GM18868 (cell line): ENCODE data around the gene SLC37A1.

Source experiments
- ATAC-seq: cut with Tn5 transposase; IDR thresholded peaks from one replicate; pipeline ENCODE4 v1.9.1; 2021; ENCODE audit warnings: mild to moderate bottlenecking, moderate library complexity; ENCODE audit not compliant: unreplicated experiment

SLC37A1 gene

GRCh38 chr21:42542196-42542595, 28.5 kb downstream of the SLC37A1 start:
- no peak for ATAC-seq

- no peak for ATAC-seq
Observed at GRCh38 chr21:42542596-42542995, 28.9 kb downstream of the SLC37A1 start.

DNA sequence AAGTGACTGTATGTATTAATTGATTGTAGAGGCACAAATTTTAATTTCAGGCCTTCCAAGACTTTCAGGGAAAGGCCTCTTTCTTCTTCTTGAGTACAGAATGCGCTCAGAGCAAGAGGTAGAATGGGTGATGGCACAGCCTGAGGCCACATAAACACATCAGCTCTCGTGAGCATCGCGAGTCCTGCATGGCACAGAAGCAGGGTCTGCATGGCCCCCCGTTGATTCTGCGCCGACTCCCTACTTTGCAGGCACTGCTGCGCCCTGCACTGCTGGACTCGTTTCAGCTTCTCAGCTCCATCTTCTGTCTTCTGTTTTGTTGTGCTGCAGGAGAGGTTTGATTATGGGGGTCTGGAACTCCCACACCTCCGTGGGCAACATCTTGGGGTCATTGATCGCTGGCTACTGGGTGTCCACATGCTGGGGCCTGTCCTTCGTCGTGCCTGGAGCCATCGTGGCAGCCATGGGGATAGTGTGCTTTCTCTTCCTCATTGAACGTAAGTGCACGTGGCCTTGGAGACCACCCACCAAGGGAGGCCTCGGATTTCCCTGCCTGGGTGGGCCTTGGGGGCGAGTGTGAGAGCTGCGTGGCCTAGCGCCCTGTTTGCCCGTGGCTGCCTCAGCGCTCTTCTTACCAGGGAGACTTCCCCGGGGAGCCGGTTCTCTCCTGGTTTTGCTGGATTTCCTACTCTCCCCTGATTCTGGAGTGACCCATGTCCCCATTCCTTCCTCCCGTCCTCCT, 29.6 kb downstream of the SLC37A1 start:
- ATAC-seq: no peak

DNA sequence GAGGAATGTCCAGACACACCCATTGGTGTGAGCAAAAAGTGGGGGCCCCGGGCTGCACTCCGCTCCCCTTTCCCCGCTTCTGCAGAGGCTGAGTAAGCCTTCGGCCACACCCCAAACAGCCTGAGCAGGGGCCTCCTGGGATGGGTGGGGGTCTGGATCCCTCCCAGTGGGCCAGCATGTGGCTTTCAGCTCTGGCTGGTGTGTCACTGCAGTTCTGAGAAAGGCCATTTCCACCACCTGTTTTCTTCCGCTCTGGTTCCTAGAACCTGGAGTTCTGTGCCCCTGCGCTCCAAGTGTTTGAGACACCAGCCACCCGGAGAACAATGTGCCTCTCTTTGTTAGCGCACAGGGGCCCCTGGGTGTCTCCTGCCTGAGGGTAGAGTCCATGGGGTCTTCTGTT, 30.9 kb downstream of the SLC37A1 start:
- no peak for ATAC-seq

DNA sequence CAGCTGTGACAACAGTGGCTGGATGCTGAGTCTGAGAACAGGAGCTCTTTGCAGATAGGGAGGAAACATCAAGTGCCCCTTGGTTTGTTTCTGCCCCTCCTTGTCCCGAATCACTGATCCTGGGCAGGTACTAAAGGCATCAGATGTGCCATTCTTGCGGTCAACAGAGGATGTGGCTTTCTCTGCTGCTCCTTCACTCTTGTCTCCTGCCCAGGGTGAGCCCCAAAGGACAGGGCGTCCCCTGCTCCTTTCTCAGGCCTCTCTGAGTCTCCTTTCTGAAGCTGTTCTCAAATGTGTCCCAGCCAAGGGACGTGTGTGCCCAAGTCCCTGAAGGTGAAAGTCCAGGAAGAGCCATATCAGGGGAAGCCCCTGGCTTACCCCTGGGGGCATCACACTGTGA, 31.7 kb downstream of the SLC37A1 start:
- no peak for ATAC-seq

GRCh38 chr21:42545745-42546144, 32.1 kb downstream of the SLC37A1 start:
- ATAC-seq: no peak

GRCh38 chr21:42546433-42546832, 32.8 kb downstream of the SLC37A1 start:
- no peak for ATAC-seq

GRCh38 chr21:42547001-42547905, 33.6 kb downstream of the SLC37A1 start:
- ATAC-seq: no peak

- ATAC-seq: no peak
Observed at GRCh38 chr21:42547906-42548365, 34.3 kb downstream of the SLC37A1 start.

DNA sequence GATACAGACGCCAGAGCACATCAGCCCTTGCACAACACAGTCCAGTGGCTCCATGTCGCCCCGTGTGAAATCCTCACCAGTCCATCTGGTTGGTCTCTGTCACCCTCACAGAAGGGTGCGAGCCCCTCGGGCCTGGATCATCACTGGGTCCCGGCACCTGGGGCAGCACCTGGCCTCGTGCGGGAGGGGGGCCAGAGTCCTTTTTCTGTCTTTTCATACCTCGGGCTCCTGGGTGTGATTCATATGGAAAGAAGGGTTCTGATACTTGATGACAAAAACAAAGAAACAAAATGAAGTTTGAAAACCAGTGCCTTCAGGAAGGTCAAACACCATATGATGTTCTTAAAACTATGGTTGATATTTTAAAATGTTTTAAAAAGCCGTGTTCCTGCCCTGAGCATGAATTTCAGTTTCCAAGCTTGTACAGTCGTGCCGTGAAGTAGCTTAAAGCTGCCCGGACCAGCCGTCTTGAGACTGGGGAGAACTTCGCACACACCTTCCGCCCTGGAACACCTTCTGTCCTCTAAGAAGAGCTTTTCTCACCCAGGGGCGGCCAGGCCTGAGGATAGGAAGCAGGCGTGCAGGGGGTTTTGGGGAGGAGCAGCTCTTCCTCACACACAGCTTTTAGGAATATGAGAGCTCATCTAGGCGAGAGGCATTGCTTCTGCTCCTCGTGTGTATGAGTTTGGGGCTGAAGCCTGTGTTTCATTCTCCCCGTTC, 35.2 kb downstream of the SLC37A1 start:
- ATAC-seq: no peak

DNA sequence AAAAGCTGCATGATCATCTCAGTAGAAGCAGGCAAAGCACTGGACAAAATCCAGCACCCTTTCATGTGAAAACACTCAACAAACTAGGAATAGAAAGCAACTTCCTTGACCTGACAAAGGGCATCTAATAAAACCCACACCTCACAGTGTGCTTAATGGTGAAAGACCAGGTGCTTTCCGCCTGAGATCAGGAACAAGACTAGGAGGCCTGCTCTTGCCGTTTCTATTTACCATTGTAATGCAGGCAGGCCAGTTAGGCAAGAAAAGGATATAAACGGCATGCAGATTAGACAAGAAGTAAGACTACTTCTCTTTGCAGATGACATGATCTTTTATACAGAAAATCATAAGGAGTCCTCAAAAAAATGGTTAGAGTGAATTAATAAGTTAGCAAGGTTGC, 37.2 kb downstream of the SLC37A1 start:
- no peak for ATAC-seq

DNA sequence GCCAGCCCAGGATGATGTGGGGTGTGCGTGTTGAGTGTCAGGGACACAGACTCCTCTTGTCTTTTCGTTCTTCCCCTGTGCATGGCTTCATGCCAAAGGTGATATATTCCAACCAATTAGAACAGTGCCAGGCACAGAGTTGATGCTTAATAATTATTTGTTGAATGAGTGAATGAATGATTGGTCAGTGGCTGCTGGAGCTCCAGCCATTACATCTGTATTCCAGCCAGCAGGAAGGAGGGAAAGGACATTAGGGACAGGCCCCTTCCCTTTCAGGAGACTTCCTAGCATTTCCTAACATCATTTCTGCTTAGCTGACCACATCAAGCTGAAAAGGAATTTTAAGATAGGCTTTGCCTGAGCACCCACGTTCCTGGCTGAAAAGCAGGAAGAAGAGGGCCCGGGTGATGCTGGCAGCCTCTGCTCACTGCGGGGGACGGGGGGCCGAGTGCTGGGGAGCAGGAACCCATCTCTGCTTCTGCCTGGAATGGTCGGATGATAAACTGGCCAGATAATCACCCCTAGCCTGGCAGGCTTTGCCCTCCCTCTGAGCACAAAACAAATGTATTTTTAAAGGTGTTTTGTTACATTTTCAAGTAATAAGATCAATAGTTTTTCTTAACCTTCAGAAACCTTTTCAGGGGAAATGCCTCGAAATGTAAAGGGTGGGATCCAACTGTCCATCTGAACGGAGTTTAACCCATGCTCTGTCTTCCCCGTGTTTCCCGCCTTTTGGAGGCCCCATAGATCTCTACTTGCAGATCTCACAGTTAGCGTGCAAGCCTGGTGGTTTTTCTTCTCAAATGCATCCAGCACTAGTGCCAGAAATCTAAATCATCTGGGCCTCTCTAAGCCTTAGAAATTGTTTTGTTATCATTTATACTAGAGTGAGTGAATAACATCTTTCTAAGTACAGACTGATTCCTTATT, 39.0 kb downstream of the SLC37A1 start:
- ATAC-seq: no peak

DNA sequence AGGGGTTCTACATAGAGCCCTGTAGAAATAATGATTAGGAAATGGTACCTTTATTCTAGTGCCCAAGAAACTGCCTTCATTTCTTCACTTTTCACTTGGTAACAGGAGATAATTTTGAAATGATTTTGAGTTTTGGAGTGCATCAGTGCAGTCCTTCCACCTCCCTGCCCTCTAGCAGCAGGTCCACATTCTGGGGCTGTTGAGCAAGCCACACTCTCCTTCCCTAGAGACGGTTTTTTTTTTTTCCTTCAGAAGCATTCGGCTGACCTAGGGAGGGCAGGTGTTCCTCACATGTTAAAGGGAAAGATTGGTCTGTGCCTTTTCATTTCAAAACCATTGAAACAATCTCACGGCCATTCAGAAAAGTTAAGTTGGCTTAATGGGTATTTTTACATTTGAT, 39.8 kb downstream of the SLC37A1 start:
- ATAC-seq: no peak

DNA sequence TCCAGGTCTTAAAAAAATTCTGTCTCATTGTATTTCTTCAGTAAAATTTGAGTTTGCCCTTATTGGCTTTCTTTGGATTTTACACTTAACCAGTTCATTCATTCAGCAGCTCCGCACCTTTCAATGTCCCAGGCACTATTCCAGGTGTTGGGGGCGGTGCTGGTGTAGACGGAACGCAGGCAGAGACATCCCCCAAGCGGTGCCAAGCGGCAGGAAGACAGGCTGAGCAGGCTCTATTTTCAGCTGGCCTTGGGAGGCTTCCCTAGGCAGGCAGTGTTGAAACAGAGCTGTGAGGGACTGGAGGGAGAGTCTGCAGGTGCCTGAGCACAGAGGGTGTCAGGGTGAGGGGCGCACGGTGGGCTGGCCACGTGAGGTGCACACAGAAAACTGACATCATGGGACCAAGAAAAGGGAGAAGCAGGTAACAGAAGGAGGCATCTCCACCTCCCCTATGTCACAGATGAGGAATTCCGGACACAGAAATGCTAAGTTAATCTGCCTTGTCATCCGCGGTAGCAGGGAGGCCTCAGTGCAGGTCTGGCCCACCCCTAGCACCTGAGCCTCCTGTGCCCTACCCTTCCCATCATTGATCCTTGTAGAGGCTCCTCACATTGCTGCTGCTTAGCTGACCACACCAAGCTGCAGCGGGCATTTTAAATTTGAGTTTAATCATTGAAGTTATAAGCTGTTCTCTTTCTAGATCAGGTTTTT, 40.8 kb downstream of the SLC37A1 start:
- ATAC-seq: no peak

DNA sequence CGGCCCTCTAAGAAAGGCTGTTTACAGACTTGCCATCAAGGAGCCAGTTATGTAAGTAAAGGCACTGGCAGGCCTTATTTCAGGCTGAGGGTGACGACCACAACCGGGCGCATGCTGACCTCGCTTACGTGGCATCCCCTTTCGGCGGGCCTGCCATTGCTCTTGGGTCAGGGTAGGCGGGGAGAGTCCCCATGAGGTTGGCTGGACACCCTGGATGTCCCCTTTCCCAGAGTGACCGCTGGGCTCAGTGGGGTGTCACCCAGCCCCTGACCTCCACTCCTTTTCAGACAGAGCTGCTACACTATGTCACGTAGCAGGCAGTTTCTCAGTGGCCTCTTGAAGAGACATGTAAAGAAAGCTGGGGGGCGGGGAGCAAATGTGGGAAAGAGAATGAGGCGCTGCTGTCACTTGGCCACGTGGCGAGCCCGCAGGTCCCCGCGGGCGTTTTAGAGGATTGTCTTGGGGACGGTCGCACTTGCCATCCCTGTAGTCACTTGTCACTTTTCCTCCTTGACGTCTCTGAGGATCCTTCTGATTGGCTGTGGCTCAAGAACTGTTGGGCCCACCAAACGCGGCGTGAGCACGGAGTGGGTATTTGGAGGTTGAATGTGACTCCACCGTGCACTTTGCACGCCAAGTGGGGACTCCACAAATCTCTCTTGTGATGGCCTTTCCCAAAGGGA, 42.2 kb downstream of the SLC37A1 start:
- ATAC-seq: no peak

DNA sequence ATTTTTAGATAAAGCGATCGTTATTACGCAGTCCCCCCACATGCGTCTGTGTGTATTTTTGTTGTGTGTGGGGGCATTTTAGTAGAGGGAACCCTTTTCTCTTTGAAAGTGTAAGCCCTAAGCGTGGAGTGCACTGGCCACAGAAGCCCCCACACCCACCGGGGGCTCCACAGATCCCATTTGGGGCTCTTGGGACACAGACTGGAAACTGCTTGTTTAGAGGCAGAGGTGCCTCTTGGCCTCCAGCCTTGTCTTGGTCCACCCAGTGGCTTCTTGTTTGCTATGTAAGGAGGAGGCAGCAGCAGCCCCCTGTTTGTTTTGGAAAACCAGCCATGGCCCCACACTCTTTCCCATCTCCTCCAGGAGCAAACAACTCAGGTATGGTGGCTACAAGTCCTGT, 42.8 kb downstream of the SLC37A1 start:
- no peak for ATAC-seq

GRCh38 chr21:42556960-42557359, 43.3 kb downstream of the SLC37A1 start:
- ATAC-seq: no peak

DNA sequence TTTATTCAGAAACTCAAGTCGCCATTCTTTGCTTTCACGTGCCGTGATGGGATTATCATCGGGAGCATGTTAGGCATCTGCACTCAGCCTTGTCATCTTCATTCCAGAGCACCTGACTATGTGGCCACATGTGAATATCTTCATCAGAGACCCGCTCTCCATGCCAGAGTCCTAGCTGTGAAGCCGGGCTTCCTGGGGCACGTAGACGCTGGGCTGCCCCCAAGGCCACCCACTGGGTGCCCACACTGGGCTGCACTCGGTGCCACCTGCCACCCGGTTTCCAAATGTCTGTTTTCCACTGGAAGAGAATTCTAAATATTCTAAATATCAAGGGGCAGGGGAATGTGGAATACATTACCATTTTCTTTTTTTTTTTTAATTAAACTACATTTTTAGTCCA, 43.8 kb downstream of the SLC37A1 start:
- ATAC-seq: no peak

DNA sequence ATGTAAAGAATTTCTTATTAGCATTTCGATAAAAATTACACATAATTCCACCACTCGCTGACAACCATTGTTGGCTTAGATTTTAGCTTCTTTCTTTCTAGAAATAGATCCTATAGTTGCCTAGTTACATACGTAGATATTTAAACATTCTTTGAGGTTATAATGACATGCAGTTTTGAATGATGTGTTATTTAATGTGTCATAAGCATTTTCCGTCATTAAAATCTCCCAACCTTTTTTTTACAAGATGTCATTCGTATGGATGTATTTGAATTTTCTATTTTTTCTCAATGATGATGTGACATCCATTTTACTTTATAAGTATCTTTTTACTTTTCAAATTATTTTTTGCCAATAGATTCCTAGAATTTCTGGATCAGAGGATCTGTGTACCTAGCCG, 44.7 kb downstream of the SLC37A1 start:
- no peak for ATAC-seq
